Measurements from ENCODE around the gene RIPOR2.
"Not testable (repeated sequence)": the region's sequence is repeated elsewhere in the genome, so short reads cannot be mapped to it uniquely, and the experiment has no call there.

Gene RIPOR2

DNA sequence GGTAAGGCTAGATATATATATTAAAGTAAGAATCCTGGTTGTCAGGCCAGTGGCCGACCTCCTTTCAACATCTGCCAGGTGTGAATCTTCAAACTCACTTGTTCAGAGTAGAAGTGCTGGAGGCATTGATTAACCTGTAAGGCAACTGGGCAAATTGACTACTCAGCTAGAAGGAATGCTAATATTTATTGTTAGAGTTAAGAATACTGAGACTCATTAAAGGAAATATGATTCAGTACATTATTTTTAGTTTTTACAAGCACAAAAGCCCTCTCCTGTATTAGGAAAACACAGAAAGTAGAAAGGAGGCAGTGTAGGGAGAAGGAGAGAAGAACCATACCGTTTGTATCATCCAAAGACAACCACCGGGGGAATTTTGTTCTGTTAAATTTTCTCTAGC lies 53.5 kb downstream of the RIPOR2 start:
- Histone ChIP-seq H3K9me3 (replicated peaks in 1 of 11) (peaks cover 19 to 30% (median 24%) of the 10 kb centered on the region in 11 experiments), H3K4me3 (no peak overlapping the region), H3K4me1 (peaks cover 14 to 37% (median 21%) of the 10 kb centered on the region in 10 experiments), H3K4me2 (no peak overlapping the region; a peak in 3 of 22 replicates), H3K27ac (no peak overlapping the region), H4K20me1 (peaks cover 0 to 68% (median 0%) of the 10 kb centered on the region in 11 experiments; a peak in 5 of 22 replicates), H3K9ac (no peak overlapping the region), H3K36me3 (peaks cover under 1 to 81% (median 12%) of the 10 kb centered on the region in 11 experiments; a peak in 18 of 22 replicates), H3K27me3 (no peaks in the 10 kb centered on the region)
- TF ChIP-seq Cebpa-rat (IDR thresholded peaks at IDR 0.05): no peak

GRCh38 chr6:24881376-24881775 lies 54.4 kb downstream of the RIPOR2 start:
- Histone ChIP-seq H3K9ac (no peak overlapping the region), H3K4me2 (no peak overlapping the region), H3K36me3 (peaks cover 8 to 81% (median 20%) of the 10 kb centered on the region in 11 experiments; a peak in 18 of 22 replicates), H3K27ac (no peak overlapping the region), H3K9me3 (replicated peaks in 1 of 11) (peaks cover 28 to 39% (median 33%) of the 10 kb centered on the region in 11 experiments), H3K4me1 (peaks cover 15 to 45% (median 22%) of the 10 kb centered on the region in 10 experiments), H4K20me1 (peaks cover 0 to 67% (median 0%) of the 10 kb centered on the region in 11 experiments; a peak in 5 of 22 replicates), H3K27me3 (no peaks in the 10 kb centered on the region), H3K4me3 (no peak overlapping the region)
- no peak for TF ChIP-seq Cebpa-rat (IDR thresholded peaks at IDR 0.05)

DNA sequence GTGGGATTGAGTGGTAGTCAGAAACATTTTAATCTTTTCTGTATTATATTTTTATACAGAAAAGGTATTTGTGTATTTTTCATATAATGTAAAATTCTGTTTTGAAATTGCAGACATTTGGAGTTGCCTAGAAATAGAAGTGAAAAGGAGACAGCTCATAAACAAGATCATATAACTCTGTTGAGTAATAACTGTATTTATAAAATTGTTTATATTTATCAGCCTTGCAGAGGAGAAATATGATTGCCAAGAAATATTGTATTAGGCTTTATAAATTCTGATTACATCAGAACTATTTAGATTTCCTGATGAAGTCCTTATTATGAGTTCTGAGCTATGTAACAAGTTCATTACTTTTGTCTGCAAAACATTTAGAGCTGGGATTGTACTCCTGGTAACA lies 55.3 kb downstream of the RIPOR2 start:
- Histone ChIP-seq H3K36me3 (peaks cover 8 to 83% (median 22%) of the 10 kb centered on the region in 11 experiments; a peak in 18 of 22 replicates), H3K4me2 (no peak overlapping the region), H3K27ac (no peak overlapping the region), H3K4me3 (no peak overlapping the region), H3K27me3 (no peaks in the 10 kb centered on the region), H3K9me3 (replicated peaks in 1 of 11) (peaks cover 29 to 42% (median 33%) of the 10 kb centered on the region in 11 experiments), H4K20me1 (peaks cover 0 to 64% (median 0%) of the 10 kb centered on the region in 11 experiments; a peak in 5 of 22 replicates), H3K4me1 (peaks cover 22 to 49% (median 30%) of the 10 kb centered on the region in 10 experiments), H3K9ac (no peak overlapping the region)
- TF ChIP-seq Cebpa-rat (IDR thresholded peaks at IDR 0.05): no peak

- Histone ChIP-seq H3K4me2 (no peak overlapping the region), H3K4me3 (no peak overlapping the region), H3K9ac (no peak overlapping the region), H3K4me1 (peaks cover 27 to 48% (median 36%) of the 10 kb centered on the region in 10 experiments), H3K27me3 (no peaks in the 10 kb centered on the region), H3K36me3 (peaks cover 12 to 89% (median 28%) of the 10 kb centered on the region in 11 experiments; a peak in 21 of 22 replicates), H3K27ac (no peak overlapping the region), H4K20me1 (peaks cover 0 to 61% (median 0%) of the 10 kb centered on the region in 11 experiments; a peak in 4 of 22 replicates), H3K9me3 (replicated peaks in 1 of 11) (peaks cover 29 to 42% (median 33%) of the 10 kb centered on the region in 11 experiments)
- TF ChIP-seq Cebpa-rat (IDR thresholded peaks at IDR 0.05): no peak
Measured at GRCh38 chr6:24879351-24879750, 56.4 kb downstream of the RIPOR2 start.

GRCh38 chr6:24877747-24878146 lies 58.0 kb downstream of the RIPOR2 start:
- not testable (repeated sequence) for H3K27ac ChIP-seq, H3K27me3 ChIP-seq, H3K4me2 ChIP-seq, H3K9ac ChIP-seq
- 0 out of 20 replicates have a peak overlapping the region, but pooled peaks of 1 of the 10 experiments have one; percentile 12 for H3K4me3 ChIP-seq
- peaks cover 11 to 32% (median 22%) of the 10 kb centered on the region in 10 experiments; a peak in 19 of 20 replicates for H3K4me1 ChIP-seq
- H3K9me3 ChIP-seq (replicated peaks in 1 of 11): peaks cover 29 to 42% (median 33%) of the 10 kb centered on the region in 11 experiments
- peaks cover 28 to 100% (median 44%) of the 10 kb centered on the region in 11 experiments for H3K36me3 ChIP-seq
- H4K20me1 ChIP-seq: peaks cover 0 to 45% (median 0%) of the 10 kb centered on the region in 11 experiments; a peak in 4 of 22 replicates

DNA sequence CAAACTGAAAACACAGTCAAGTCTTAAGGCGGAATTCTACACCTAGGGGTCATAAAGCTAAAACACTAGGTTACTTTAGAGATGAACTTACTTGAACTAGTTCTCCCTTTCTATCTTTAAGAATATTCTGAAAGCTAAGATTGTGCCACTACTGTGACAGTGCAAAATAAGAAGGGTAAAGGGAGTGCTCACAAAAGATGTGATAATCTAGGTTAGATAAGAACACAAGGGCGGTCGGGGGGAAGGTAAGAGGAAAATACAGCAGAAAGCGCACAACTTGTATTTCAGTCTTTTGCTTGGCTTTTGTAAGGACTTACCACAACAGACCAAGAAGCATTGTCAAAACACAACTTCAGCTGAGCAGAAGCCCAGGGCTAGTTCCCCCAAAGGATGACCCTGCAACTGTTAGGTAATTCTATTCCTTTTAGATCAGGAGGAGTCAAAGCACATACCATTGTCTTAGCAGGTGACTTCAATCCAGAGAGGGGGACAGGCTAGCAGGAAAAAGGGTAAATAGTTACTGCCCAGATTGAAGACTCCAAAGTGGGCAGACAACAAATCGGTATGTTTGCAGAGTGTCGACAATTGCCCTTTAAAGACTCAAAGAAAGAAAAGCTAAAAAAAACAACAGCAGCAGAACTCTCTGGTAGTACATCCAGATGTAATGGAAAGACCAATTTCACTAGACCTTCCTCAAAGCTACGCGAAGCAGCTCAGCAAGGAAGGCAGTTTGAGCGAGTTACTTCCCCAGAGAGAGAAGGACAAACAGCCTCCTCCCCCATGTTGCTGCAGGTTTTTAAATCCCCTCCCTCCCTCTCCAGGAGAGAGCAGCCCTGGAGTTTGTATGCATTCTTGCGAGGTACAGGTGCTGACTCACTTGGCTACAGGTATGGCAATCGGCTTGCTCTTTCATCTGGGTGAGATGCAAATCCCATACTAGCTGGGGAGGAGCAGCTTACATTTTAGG lies 59.0 kb downstream of the RIPOR2 start:
- no peak overlapping the region for H3K27ac ChIP-seq
- H3K9me3 ChIP-seq (replicated peaks in 1 of 11): peaks cover 29 to 42% (median 33%) of the 10 kb centered on the region in 11 experiments
- H3K4me1 ChIP-seq: peaks cover 10 to 30% (median 19%) of the 10 kb centered on the region in 10 experiments; a peak in 19 of 20 replicates
- TF ChIP-seq Cebpa-rat (IDR thresholded peaks at IDR 0.05): no peak
- no peak overlapping the region for H3K9ac ChIP-seq
- peak overlapping the region in 4 of 11 experiments; percentile 3 to 69 (median 42); a peak in 3 of 22 replicates for H3K4me2 ChIP-seq
- H3K27me3 ChIP-seq: no peaks in the 10 kb centered on the region
- H3K36me3 ChIP-seq: peaks cover 37 to 100% (median 54%) of the 10 kb centered on the region in 11 experiments
- peak overlapping the region in 1 of 10 experiments; percentile 12; a peak in 1 of 20 replicates for H3K4me3 ChIP-seq
- H4K20me1 ChIP-seq: peaks cover 0 to 41% (median 0%) of the 10 kb centered on the region in 11 experiments; a peak in 4 of 22 replicates

DNA sequence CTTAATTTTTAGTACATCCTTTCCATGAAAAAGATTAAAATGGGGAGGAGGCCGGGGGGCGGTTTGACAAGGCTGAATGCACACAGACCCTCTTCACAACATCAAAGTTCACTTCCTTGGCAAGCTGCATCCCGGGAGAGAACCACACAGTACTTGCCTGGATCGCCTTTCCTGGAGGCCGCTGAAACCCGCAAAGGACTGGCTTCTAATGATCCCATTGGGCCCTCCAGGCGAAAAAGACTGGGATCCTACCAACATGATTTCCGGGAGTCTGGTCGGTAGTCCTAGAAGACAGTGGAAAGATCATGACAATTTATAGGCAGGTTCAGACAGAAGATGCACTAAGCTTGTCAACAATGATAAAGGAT lies 60.2 kb downstream of the RIPOR2 start:
- TF ChIP-seq Cebpa-rat (IDR thresholded peaks at IDR 0.05): no peak

DNA sequence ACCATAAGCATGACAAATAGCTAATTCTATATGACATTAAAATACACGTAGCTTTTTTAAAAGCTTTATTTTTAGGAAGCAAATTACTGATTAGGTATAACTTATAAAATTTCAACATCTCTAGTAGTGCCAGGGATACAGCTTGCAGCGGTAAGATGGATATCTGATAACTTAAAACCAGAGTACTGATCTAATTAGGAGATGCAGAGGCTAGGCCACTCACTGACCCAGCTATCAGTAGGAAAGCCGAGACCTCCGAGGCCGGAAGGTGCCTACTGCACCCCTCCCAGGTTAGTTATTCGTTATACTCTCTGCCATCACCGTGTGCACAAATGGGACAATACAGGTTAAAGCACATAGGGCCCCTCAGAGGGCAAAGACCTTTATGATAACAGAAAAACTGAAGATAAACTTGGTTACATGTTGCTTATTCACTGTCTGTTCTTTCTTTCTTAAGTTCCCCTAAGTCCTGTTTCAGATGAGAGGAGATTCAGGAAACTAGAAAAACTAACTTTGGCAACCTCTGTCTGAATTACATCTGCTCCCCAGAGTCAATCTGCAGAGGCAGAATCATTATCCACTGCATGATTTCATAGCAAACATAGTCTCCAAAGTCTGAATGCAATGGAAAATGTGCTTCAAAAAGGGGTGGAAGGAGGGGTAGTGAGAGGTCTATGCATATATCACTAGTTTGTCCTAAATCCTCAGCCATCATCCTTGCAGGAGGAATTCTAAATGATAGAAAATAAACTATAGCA lies 60.8 kb downstream of the RIPOR2 start:
- Histone ChIP-seq H3K27me3 (no peaks in the 10 kb centered on the region), H3K9me3 (replicated peaks in 1 of 11) (peaks cover 29 to 42% (median 33%) of the 10 kb centered on the region in 11 experiments), H3K36me3 (peaks cover 53 to 100% (median 71%) of the 10 kb centered on the region in 11 experiments), H3K4me1 (peaks cover 10 to 30% (median 19%) of the 10 kb centered on the region in 10 experiments; a peak in 19 of 20 replicates), H3K4me2 (peak overlapping the region in 9 of 11 experiments; percentile 32 to 74 (median 64); a peak in 17 of 22 replicates), H3K9ac (peak overlapping the region in 4 of 11 experiments; percentile 2 to 34 (median 18); a peak in 1 of 22 replicates), H3K4me3 (no peak overlapping the region), H3K27ac (peak overlapping the region in 7 of 11 experiments; percentile 3 to 38 (median 30); a peak in 9 of 22 replicates), H4K20me1 (peaks cover 0 to 30% (median 0%) of the 10 kb centered on the region in 11 experiments; a peak in 3 of 22 replicates)
- TF ChIP-seq Cebpa-rat (IDR thresholded peaks at IDR 0.05): no peak

More for the DNA sequence above, 60.2 kb downstream of the RIPOR2 start:
- H3K36me3 ChIP-seq: peaks cover 48 to 100% (median 66%) of the 10 kb centered on the region in 11 experiments
- 0 out of 22 replicates have a peak overlapping the region, but pooled peaks of 4 of the 11 experiments have one; percentile 2 to 34 (median 22) for H3K9ac ChIP-seq
- H3K4me3 ChIP-seq: no peak overlapping the region
- peaks cover 0 to 30% (median 0%) of the 10 kb centered on the region in 11 experiments; a peak in 3 of 22 replicates for H4K20me1 ChIP-seq
- peaks cover 10 to 30% (median 19%) of the 10 kb centered on the region in 10 experiments; a peak in 19 of 20 replicates for H3K4me1 ChIP-seq
- H3K9me3 ChIP-seq (replicated peaks in 1 of 11): peaks cover 29 to 44% (median 33%) of the 10 kb centered on the region in 11 experiments
- H3K27me3 ChIP-seq: no peaks in the 10 kb centered on the region
- peak overlapping the region in 6 of 11 experiments; percentile 3 to 39 (median 34); a peak in 8 of 22 replicates for H3K27ac ChIP-seq
- peak overlapping the region in 9 of 11 experiments; percentile 32 to 74 (median 64); a peak in 17 of 22 replicates for H3K4me2 ChIP-seq
